Stimulated activated naive CD8-positive, alpha-beta T cell treated with anti-CD3 and anti-CD28 coated beads, Interleukin-15, Interleukin-2, amounts not matched to agents 100 ng/mL and 50 ng/mL, for 24 hours (primary cell): ENCODE results near the gene FMN2.

ENCODE experiments used
- H3K27ac Mint-ChIP-seq: one replicate; pipeline ENCODE4 v1.8.0; 2021; ENCODE audit warnings: mild to moderate bottlenecking, mixed read lengths
- H3K27me3 Mint-ChIP-seq: one replicate; pipeline ENCODE4 v1.8.0; 2021; ENCODE audit warnings: mixed read lengths
- H3K36me3 Mint-ChIP-seq: one replicate; pipeline ENCODE4 v1.8.0; 2021; ENCODE audit warnings: low read depth, mixed read lengths
- H3K4me1 Mint-ChIP-seq: one replicate; pipeline ENCODE4 v1.8.0; 2021; ENCODE audit warnings: low read depth, mixed read lengths
- H3K4me3 Mint-ChIP-seq: one replicate; pipeline ENCODE4 v1.8.0; 2021; ENCODE audit warnings: mild to moderate bottlenecking, mixed read lengths
- H3K9me3 Mint-ChIP-seq: one replicate; pipeline ENCODE4 v1.8.0; 2021; ENCODE audit warnings: mixed read lengths

Gene FMN2

DNA sequence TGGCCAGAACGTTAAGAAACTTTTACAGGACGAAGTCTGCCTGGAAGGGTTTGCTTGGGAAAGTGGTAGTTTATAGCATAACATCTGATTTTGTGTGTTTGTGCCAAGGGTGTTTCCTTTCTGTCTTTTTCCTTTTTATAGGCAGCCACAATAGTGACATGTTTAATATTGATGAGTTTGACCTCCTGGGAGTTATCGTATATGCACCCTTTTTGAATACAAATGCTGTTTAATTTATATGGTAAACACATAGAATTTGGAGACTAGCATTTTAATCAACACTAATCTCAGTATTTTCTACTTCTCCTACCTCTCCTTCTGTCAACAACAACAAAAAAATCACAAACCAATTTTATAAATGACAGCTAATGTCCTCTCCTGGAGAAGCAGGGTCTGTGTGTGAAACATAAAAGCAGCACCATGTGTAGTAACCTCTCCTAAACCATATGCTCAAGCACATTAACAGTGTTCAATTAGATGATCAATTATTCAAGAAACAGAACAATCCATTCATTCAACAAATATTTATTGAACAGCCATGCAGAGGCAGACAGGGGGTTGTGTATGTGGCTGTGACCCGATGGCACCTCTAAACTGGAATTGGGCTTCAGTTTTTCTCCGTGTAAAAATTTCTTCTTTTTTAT is 604 bp upstream of the FMN2 start:
- H3K27ac Mint-ChIP-seq, result no peak overlapping the region
- no peaks in the 10 kb centered on the region for H3K4me1 Mint-ChIP-seq
- peak overlapping the region; percentile 4 for H3K4me3 Mint-ChIP-seq
- peaks cover 37% of the 10 kb centered on the region for H3K27me3 Mint-ChIP-seq
- H3K36me3 Mint-ChIP-seq, result no peaks in the 10 kb centered on the region
- H3K9me3 Mint-ChIP-seq, result no peaks in the 10 kb centered on the region

DNA sequence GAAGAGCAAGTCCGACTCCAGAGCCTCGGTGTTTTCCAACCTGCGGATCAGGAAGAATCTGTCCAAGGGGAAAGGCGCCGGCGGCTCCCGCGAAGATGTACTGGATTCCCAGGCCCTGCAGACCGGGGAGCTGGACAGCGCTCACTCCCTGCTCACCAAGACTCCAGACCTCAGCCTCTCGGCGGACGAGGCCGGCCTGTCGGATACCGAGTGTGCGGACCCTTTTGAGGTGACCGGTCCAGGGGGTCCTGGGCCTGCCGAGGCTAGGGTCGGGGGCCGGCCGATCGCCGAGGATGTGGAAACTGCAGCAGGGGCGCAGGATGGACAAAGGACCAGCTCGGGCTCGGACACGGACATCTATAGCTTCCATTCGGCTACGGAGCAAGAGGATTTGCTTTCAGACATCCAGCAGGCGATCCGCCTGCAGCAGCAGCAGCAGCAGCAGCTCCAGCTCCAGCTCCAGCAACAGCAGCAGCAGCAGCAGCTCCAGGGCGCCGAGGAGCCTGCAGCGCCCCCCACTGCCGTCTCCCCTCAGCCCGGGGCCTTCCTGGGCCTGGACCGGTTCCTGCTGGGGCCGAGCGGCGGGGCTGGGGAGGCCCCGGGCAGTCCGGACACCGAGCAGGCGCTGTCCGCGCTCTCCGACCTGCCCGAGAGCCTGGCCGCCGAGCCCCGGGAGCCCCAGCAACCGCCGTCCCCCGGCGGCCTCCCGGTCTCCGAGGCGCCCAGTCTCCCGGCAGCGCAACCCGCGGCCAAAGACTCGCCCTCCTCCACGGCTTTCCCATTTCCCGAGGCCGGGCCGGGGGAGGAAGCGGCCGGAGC is 827 bp downstream of the FMN2 start:
- no peaks in the 10 kb centered on the region for H3K4me1 Mint-ChIP-seq
- H3K36me3 Mint-ChIP-seq, result no peaks in the 10 kb centered on the region
- H3K27me3 Mint-ChIP-seq, result peaks cover 40% of the 10 kb centered on the region
- H3K27ac Mint-ChIP-seq, result no peak overlapping the region
- H3K4me3 Mint-ChIP-seq, result no peak overlapping the region
- H3K9me3 Mint-ChIP-seq, result no peaks in the 10 kb centered on the region

DNA sequence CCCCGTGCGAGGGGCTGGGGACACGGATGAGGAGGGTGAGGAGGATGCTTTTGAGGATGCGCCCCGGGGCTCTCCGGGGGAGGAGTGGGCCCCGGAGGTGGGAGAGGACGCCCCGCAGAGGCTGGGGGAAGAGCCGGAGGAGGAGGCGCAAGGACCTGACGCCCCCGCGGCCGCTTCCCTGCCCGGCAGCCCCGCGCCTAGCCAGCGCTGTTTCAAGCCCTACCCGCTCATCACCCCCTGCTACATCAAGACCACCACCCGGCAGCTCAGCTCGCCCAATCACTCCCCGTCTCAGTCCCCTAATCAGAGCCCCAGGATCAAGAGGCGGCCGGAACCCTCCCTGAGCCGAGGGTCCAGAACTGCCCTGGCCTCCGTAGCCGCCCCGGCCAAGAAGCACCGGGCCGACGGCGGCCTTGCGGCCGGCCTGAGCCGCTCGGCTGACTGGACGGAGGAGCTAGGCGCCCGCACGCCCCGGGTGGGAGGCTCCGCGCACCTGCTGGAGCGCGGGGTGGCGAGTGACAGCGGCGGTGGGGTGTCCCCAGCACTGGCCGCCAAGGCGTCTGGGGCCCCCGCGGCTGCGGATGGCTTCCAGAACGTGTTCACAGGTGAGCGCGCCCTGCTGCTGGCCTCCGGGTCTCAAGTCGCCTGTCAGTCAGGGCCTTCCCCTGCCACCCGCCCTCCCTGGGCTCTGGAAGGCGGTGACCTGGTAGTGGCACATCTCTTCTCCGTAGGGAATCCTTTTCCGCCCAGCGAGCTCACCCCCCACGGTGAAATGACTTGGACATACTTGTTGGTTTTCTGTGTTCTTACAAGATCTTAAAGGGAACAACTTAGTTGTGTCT is 1.7 kb downstream of the FMN2 start:
- Mint-ChIP-seq H3K4me3 (no peak overlapping the region), H3K27me3 (peaks cover 37% of the 10 kb centered on the region), H3K36me3 (no peaks in the 10 kb centered on the region), H3K9me3 (no peaks in the 10 kb centered on the region), H3K4me1 (no peaks in the 10 kb centered on the region), H3K27ac (no peak overlapping the region)

DNA sequence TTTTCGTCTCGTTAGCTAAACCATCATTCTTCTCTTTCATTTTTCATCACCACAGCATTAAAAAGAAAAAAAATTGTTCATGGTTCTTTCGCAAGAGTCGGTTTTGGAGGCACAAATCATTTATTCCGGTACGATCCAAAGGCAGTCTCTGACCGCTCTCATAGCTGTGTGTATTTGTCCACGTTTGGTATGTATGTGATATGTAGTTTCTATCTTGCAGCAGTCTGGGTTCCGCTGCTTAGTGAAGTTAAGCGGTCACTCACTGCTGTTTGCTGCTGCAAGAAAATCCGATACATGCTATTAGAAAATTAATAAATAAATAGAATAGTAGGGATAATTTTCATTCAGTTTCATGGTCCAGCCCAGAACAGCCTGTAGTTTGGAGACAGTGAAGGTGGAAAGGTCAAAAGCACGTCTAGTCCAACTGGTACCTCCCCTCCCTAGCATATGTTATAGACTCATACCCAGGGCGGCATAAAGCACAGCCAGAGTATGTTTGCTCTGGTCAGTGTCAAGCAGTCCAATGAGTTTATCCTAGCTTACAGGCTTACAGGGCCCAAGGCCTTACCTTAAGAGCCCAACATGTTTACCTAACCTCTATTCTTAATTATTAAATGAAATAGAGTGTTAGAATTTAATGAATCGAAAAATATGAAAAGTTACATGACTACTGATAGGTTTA is 2.5 kb downstream of the FMN2 start:
- Mint-ChIP-seq H3K36me3 (no peaks in the 10 kb centered on the region), H3K9me3 (no peaks in the 10 kb centered on the region), H3K27ac (no peak overlapping the region), H3K4me3 (no peak overlapping the region), H3K4me1 (no peaks in the 10 kb centered on the region), H3K27me3 (peaks cover 37% of the 10 kb centered on the region)

DNA sequence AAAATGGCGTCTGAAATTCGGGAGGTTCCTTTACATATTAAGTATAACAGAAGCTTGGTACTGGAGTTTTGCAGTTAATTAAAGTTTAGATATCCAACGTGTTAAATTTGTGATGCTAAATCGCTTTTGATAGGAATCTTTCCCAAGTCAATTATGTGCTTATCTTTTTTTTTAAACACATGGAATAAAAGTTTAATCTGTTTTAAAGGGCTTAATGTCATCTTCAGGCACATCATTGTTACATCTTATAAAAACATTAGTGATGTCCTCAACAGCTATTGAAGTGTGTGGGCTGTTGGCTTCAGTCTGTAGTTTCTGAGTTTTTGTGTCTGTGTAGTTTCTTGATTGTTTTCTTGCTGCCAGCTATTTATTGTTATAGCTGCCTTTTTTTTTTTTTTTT is 5.3 kb downstream of the FMN2 start:
- no peaks in the 10 kb centered on the region for H3K36me3 Mint-ChIP-seq
- no peak overlapping the region for H3K4me3 Mint-ChIP-seq
- peaks cover 33% of the 10 kb centered on the region for H3K27me3 Mint-ChIP-seq
- H3K27ac Mint-ChIP-seq, result no peak overlapping the region
- no peaks in the 10 kb centered on the region for H3K9me3 Mint-ChIP-seq
- H3K4me1 Mint-ChIP-seq, result no peaks in the 10 kb centered on the region

DNA sequence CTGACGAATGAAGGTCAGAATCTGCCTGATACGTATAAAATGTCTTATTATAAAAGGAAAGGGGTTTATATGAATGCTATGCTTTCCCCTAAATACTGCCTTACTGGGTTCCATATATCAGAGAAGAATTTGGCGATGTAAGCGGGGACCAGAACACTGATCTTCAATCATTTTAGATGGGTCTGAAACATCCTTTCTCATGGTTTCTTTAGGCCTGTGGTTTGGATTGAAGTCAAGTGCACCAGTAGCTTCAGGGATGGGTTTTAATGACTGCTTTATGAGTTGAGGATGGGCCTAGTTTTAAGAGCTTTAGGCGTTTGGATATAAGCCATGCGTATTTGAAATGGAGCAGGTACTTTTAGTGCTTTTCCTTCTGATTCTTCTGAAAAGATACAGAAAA is 6.9 kb downstream of the FMN2 start:
- H3K36me3 Mint-ChIP-seq, result no peaks in the 10 kb centered on the region
- peaks cover 33% of the 10 kb centered on the region for H3K27me3 Mint-ChIP-seq
- H3K4me3 Mint-ChIP-seq, result no peak overlapping the region
- no peaks in the 10 kb centered on the region for H3K9me3 Mint-ChIP-seq
- H3K27ac Mint-ChIP-seq, result no peak overlapping the region
- H3K4me1 Mint-ChIP-seq, result no peaks in the 10 kb centered on the region

DNA sequence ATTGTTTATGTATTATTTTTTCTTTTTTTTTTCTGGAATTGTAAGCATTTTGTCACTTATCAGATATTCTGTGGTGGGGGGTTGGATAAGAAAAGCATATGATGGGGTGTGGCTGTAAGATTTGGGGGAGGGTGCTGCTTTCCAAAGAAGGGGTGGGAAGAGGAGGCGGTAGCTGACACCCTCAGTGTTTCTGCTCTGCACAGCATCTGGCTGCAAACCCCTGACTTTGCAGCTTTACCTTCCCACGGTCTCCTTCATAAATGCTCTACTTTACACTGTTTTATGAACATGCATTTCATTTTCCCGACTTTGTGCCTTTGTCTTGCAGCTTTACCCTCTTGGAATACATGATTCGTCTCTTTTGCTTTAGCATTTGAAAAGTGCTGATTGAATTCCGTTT is 7.6 kb downstream of the FMN2 start:
- no peak overlapping the region for H3K27ac Mint-ChIP-seq

DNA sequence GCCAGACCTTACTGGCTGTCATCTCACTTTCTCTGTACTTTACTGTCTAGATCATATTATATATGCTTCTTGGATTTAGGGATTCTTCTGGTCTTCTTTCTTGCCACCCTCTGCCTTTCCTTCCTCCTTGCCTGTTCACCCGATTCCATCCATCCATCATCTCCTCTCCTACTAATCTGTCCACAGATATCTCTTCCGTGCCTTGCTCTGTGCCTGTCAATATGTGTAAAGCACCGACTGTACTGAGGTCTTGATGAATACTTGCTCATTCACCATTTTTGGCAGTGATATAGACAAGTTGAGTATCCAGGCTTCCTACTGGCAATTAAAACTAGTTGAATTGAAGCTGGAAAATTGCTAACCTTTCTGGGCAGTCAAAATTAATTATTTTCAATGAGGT is 8.1 kb downstream of the FMN2 start:
- H3K9me3 Mint-ChIP-seq, result peaks cover 3% of the 10 kb centered on the region
- H3K4me1 Mint-ChIP-seq, result no peaks in the 10 kb centered on the region
- no peak overlapping the region for H3K27ac Mint-ChIP-seq

More for the DNA sequence above, 7.6 kb downstream of the FMN2 start:
- Mint-ChIP-seq H3K36me3 (no peaks in the 10 kb centered on the region), H3K4me3 (no peak overlapping the region), H3K27me3 (peaks cover 26% of the 10 kb centered on the region), H3K4me1 (no peaks in the 10 kb centered on the region), H3K9me3 (peaks cover 3% of the 10 kb centered on the region)

DNA sequence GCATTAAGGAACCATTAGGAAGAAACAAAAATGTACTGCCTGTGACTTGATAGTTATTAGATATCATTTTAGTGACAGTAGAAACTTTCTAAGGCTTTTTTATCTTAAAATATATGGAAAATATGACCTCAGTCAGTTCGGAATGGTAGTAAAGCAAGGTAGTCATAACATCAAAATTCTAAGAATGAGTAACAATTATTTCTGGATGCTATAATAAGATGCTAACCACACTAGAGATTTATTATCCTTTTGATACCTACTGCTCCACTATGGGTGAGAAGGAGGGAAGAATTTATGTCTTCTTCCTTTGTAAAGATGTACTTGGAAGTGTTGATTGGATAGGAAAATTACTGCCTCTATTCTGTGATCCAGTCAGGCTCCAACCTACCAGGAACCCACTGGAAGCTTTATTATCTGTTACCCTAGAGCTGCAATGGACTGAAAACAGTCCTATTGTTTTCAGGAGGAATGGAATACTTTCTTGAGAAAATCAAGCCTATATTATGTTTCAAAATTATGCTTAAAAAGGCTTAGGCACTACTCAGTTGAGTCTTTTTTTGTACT is 8.8 kb downstream of the FMN2 start:
- peaks cover 3% of the 10 kb centered on the region for H3K9me3 Mint-ChIP-seq
- H3K4me3 Mint-ChIP-seq, result no peak overlapping the region
- H3K4me1 Mint-ChIP-seq, result no peaks in the 10 kb centered on the region
- H3K27ac Mint-ChIP-seq, result no peak overlapping the region
- no peaks in the 10 kb centered on the region for H3K36me3 Mint-ChIP-seq
- peaks cover 19% of the 10 kb centered on the region for H3K27me3 Mint-ChIP-seq

More for the DNA sequence above, 8.1 kb downstream of the FMN2 start:
- H3K27me3 Mint-ChIP-seq, result peaks cover 24% of the 10 kb centered on the region
- no peaks in the 10 kb centered on the region for H3K36me3 Mint-ChIP-seq
- H3K4me3 Mint-ChIP-seq, result no peak overlapping the region

DNA sequence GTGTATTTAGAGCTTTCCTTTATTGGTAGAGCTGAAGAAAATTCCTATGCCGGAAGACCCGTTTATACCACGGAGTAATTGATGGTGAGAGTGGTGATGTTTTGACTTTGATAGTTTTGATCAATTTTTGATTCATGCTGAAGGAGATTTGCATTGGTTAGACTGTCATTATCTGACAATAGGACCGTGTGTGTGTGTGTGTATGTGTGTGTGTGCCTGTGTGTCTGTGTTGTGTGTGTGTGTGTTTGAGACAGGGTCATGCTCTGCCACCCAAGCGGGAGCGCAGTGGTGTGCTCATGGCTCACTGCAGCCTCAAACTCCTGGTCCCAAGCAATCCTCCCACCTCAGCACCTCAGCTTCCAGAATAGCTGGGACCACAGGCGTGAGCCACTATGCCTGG is 9.6 kb downstream of the FMN2 start:
- no peak overlapping the region for H3K4me3 Mint-ChIP-seq

DNA sequence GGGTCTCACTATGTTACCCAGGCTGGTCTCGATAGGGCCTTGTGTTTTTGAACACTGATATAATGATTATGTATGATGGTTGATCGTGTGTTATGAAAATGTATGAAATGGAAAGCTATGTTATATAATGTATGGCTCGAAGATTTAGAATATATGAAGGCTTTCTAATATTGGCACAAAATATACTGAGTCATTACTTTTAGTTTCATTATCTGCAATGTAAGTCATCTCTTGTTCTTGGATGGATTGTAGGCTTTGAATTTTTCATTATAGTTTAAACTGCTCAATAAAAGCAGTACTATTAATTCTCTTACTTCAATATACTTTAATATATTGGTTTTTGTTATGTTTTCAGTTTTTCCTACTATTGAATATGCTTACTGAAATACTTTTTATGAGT is 10.1 kb downstream of the FMN2 start:
- no peaks in the 10 kb centered on the region for H3K4me1 Mint-ChIP-seq
- H3K27me3 Mint-ChIP-seq, result peaks cover 14% of the 10 kb centered on the region
- no peak overlapping the region for H3K27ac Mint-ChIP-seq
- H3K4me3 Mint-ChIP-seq, result no peak overlapping the region
- peaks cover 3% of the 10 kb centered on the region for H3K9me3 Mint-ChIP-seq
- H3K36me3 Mint-ChIP-seq, result no peaks in the 10 kb centered on the region

More for the DNA sequence above, 9.6 kb downstream of the FMN2 start:
- H3K36me3 Mint-ChIP-seq, result no peaks in the 10 kb centered on the region
- H3K9me3 Mint-ChIP-seq, result peaks cover 3% of the 10 kb centered on the region
- H3K27me3 Mint-ChIP-seq, result peaks cover 18% of the 10 kb centered on the region
- no peak overlapping the region for H3K27ac Mint-ChIP-seq
- H3K4me1 Mint-ChIP-seq, result no peaks in the 10 kb centered on the region

DNA sequence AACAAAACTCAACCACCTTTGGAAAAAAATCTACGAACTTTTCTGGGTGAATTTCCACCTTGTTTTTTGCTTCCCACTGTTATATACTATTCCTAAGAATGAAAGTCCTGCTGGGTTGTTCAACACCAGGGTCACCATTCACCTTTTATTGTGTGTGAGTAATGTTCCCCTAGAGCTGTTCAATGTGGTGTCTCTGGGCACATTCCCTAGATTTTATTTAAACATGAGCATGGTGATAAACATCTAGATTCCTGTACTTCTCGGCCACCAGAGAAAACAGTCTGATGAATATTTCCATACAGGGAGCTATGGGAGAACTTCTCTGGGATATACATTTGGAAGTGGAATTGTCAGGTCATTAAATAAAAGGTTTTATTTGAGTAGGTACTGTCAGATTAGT is 13.0 kb downstream of the FMN2 start:
- Mint-ChIP-seq H3K27ac (no peak overlapping the region), H3K36me3 (no peaks in the 10 kb centered on the region), H3K4me1 (no peaks in the 10 kb centered on the region), H3K27me3 (peaks cover 10% of the 10 kb centered on the region), H3K9me3 (peaks cover 3% of the 10 kb centered on the region), H3K4me3 (no peak overlapping the region)

DNA sequence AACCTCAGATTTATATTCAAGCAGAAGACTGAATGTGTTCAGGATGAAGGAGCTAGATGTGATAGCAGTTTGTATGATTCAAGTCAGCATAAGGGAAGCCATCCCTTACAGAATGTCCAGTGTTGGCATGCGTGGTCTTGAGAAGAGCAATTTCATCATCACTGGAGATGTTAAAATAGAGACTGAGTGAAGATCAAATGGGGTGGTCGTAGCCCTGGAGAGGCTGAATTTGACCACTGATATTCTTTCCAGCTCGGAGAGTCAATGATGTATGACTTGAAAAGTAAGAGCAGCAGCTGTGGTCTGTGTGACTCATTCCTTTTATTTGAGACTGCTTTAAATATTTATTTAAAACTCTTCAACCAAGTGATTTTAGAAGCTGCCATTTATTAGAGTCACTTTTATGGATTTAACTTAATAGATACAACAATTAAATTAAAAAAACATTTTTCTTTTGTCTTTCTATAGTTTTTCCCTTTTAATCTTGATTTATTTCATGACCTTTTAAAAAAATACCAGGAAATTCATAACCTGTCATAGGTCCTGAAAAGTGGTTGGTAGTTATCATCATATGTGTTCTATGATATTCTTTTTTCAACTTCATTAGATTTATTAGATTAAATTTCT is 15.5 kb downstream of the FMN2 start:
- H3K27ac Mint-ChIP-seq, result no peak overlapping the region

DNA sequence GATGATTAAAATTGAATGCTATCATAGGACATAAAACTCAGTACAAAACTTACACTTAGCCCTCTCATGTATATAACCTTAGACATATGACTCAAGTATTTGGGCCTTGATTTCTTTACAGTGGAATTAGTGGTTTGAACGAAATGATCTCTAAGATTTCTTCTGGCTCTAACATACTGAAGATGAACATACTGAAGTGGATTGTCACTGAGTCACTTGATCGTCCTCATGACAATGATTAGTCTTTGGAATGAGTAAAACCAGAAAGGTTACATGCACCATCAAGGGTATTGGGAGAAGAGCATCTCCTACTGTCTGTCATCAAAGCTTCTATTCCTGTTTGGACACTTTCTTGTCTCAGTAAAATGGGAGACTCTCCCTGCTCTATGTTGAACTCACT is 17.4 kb downstream of the FMN2 start:
- peaks cover 3% of the 10 kb centered on the region for H3K27me3 Mint-ChIP-seq
- peaks cover 2% of the 10 kb centered on the region for H3K9me3 Mint-ChIP-seq
- H3K4me1 Mint-ChIP-seq, result no peaks in the 10 kb centered on the region
- H3K4me3 Mint-ChIP-seq, result no peak overlapping the region
- no peaks in the 10 kb centered on the region for H3K36me3 Mint-ChIP-seq
- H3K27ac Mint-ChIP-seq, result no peak overlapping the region

More for the DNA sequence above, 15.5 kb downstream of the FMN2 start:
- H3K27me3 Mint-ChIP-seq, result peaks cover 3% of the 10 kb centered on the region
- no peak overlapping the region for H3K4me3 Mint-ChIP-seq
- H3K36me3 Mint-ChIP-seq, result no peaks in the 10 kb centered on the region
- H3K9me3 Mint-ChIP-seq, result peaks cover 3% of the 10 kb centered on the region
- H3K4me1 Mint-ChIP-seq, result no peaks in the 10 kb centered on the region
